AG09309 (cell line): Measurements from ENCODE around the gene NME9.

Source experiments
- DNase-seq: peaks from one replicate; pipeline ENCODE4 v3.0.0-alpha.2; 2010; ENCODE audit warnings: low read depth
- H3K4me3 ChIP-seq: 2 replicates; pipeline ENCODE4 v1.5.1; 2011; ENCODE audit warnings: mild to moderate bottlenecking, low read depth, low read length, moderate library complexity; ENCODE audit not compliant: control insufficient read depth
- CTCF ChIP-seq: IDR thresholded peaks from 2 replicates; pipeline ENCODE4 v1.5.1; 2011; ENCODE audit warnings: mild to moderate bottlenecking, low read depth, low read length, inconsistent platforms; ENCODE audit not compliant: insufficient read depth, control insufficient read depth; ENCODE audit errors: missing control alignments

NME9 gene

GRCh38 chr3:138355071-138355470 is 25.4 kb upstream of the NME9 start:
- DNase-seq = no peak

GRCh38 chr3:138354376-138354775 is 24.7 kb upstream of the NME9 start:
- DNase-seq = no peak
- TF ChIP-seq CTCF = no peak

More at GRCh38 chr3:138355071-138355470, 25.4 kb upstream of the NME9 start:
- H3K4me3 ChIP-seq = no peak overlapping the region
- TF ChIP-seq CTCF = no peak

GRCh38 chr3:138351916-138352550 is 22.4 kb upstream of the NME9 start:
- no peak for DNase-seq
- no peak for TF ChIP-seq CTCF
- no peak overlapping the region for H3K4me3 ChIP-seq

More at GRCh38 chr3:138354376-138354775, 24.7 kb upstream of the NME9 start:
- no peak overlapping the region for H3K4me3 ChIP-seq

GRCh38 chr3:138351151-138351550 is 21.5 kb upstream of the NME9 start:
- no peak overlapping the region for H3K4me3 ChIP-seq
- no peak for DNase-seq
- no peak for TF ChIP-seq CTCF

GRCh38 chr3:138349926-138350665 is 20.4 kb upstream of the NME9 start:
- H3K4me3 ChIP-seq = peak overlapping the region; percentile 68
- TF ChIP-seq CTCF = no peak
- no peak for DNase-seq

- H3K4me3 ChIP-seq = peak overlapping the region; percentile 68
- no peak for TF ChIP-seq CTCF
- no peak for DNase-seq
Measured at GRCh38 chr3:138348754-138349739, 19.4 kb upstream of the NME9 start.
